Activated naive CD4-positive, alpha-beta T cell treated with Interleukin-2 at 50 U/mL for 16 hours (primary cell): ENCODE measurements around the gene NAA10.

Experiments used
- DNase-seq: peaks from one replicate; pipeline ENCODE4 v3.0.0-alpha.2; 2020

NAA10 gene

GRCh38 chrX:153908219-153908860 is 26.5 kb downstream of the NAA10 start:
- DNase-seq: no peak

GRCh38 chrX:153907456-153907855 is 27.4 kb downstream of the NAA10 start:
- no peak for DNase-seq

- DNase-seq: no peak
Observed at GRCh38 chrX:153906126-153906917, 28.5 kb downstream of the NAA10 start.

GRCh38 chrX:153905481-153906095 is 29.2 kb downstream of the NAA10 start:
- DNase-seq: no peak

GRCh38 chrX:153903991-153904957 is 30.6 kb downstream of the NAA10 start, which contains the start of gene AVPR2:
Gene AVPR2 (plus strand): TSS chrX:153904673. CDS start chrX:153905146, 473 bp downstream.
- no peak for DNase-seq

- no peak for DNase-seq
Observed at GRCh38 chrX:153903238-153903980, 31.4 kb downstream of the NAA10 start.

- no peak for DNase-seq
Observed at GRCh38 chrX:153902385-153902784, 32.5 kb downstream of the NAA10 start.

GRCh38 chrX:153901753-153902140 is 33.1 kb downstream of the NAA10 start:
- DNase-seq: no peak

- DNase-seq: peak; percentile 62
Observed at GRCh38 chrX:153900831-153901752, 33.7 kb downstream of the NAA10 start.

- no peak for DNase-seq
Observed at GRCh38 chrX:153897899-153898298, 36.9 kb downstream of the NAA10 start.

GRCh38 chrX:153889123-153889522 is 45.7 kb downstream of the NAA10 start:
- no peak for DNase-seq

- DNase-seq: no peak
Observed at GRCh38 chrX:153888344-153888743, 46.5 kb downstream of the NAA10 start.

- no peak for DNase-seq
Observed at GRCh38 chrX:153887385-153887784, 47.5 kb downstream of the NAA10 start.

- no peak for DNase-seq
Observed at GRCh38 chrX:153886915-153887314, 47.9 kb downstream of the NAA10 start.

- peak; percentile 24 for DNase-seq
Observed at GRCh38 chrX:153885968-153886903, 48.6 kb downstream of the NAA10 start, which contains the start of gene L1CAM. Gene L1CAM (minus strand): TSS chrX:153886173. CDS start chrX:153875836, 10,337 bp downstream.

GRCh38 chrX:153885208-153885787 is 49.5 kb downstream of the NAA10 start:
- no peak for DNase-seq

GRCh38 chrX:153884590-153884989 is 50.2 kb downstream of the NAA10 start:
- no peak for DNase-seq

- no peak for DNase-seq
Observed at GRCh38 chrX:153884136-153884535, 50.7 kb downstream of the NAA10 start.
